HG02973 (cell line): ENCODE results near the gene ZAP70.
"Not testable (repeated sequence)": the region's sequence is repeated elsewhere in the genome, so short reads cannot be mapped to it uniquely, and the experiment has no call there.

Source experiments
- ATAC-seq: cut with Tn5 transposase; IDR thresholded peaks from one replicate; pipeline ENCODE4 v1.9.1; 2021; ENCODE audit warnings: moderate library complexity; ENCODE audit not compliant: unreplicated experiment

Gene ZAP70

GRCh38 chr2:97697252-97698235, 15.8 kb upstream of the ZAP70 start:
- ATAC-seq: peak; percentile 72

- no peak for ATAC-seq
Measured at GRCh38 chr2:97698530-97698929, 14.8 kb upstream of the ZAP70 start.

- ATAC-seq: peak; percentile 53
Measured at GRCh38 chr2:97699765-97700444, 13.5 kb upstream of the ZAP70 start.

GRCh38 chr2:97701186-97701585, 12.2 kb upstream of the ZAP70 start:
- no peak for ATAC-seq

- ATAC-seq: no peak
Measured at GRCh38 chr2:97701851-97702465, 11.4 kb upstream of the ZAP70 start.

GRCh38 chr2:97702731-97703470, 10.5 kb upstream of the ZAP70 start:
- ATAC-seq: no peak

- ATAC-seq: no peak
Measured at GRCh38 chr2:97703741-97704140, 9.6 kb upstream of the ZAP70 start.

GRCh38 chr2:97704989-97705388, 8.4 kb upstream of the ZAP70 start:
- ATAC-seq: no peak

- no peak for ATAC-seq
Measured at GRCh38 chr2:97706112-97706511, 7.3 kb upstream of the ZAP70 start.

- no peak for ATAC-seq
Measured at GRCh38 chr2:97706708-97707345, 6.5 kb upstream of the ZAP70 start.

- no peak for ATAC-seq
Measured at GRCh38 chr2:97707362-97708047, 5.9 kb upstream of the ZAP70 start.

- ATAC-seq: no peak
Measured at GRCh38 chr2:97708048-97708380, 5.4 kb upstream of the ZAP70 start.

GRCh38 chr2:97708608-97709007, 4.8 kb upstream of the ZAP70 start:
- ATAC-seq: no peak

- ATAC-seq: no peak
Measured at GRCh38 chr2:97711394-97711711, 2.0 kb upstream of the ZAP70 start.

GRCh38 chr2:97712175-97712574, 1.2 kb upstream of the ZAP70 start:
- ATAC-seq: not testable (repeated sequence)

- ATAC-seq: no peak
Measured at GRCh38 chr2:97712693-97713295, 582 bp upstream of the ZAP70 start.

GRCh38 chr2:97714084-97714949, 941 bp downstream of the ZAP70 start:
- ATAC-seq: no peak

GRCh38 chr2:97714950-97715652, 1.7 kb downstream of the ZAP70 start:
- no peak for ATAC-seq
